ENCODE results near the gene NEDD4. TPM values are rescaled to one million over a fixed set of nuclear protein-coding genes. Genes with fewer than 3 reads are reported as not detected.

The NEDD4 gene
- total and polyA plus RNA-seq, 10 of the 15 experiments (the other 5 are each of a cell fraction or from before 2014, with no cell fraction given), result 1.3 to 7.7 (median 4.4) TPM

DNA sequence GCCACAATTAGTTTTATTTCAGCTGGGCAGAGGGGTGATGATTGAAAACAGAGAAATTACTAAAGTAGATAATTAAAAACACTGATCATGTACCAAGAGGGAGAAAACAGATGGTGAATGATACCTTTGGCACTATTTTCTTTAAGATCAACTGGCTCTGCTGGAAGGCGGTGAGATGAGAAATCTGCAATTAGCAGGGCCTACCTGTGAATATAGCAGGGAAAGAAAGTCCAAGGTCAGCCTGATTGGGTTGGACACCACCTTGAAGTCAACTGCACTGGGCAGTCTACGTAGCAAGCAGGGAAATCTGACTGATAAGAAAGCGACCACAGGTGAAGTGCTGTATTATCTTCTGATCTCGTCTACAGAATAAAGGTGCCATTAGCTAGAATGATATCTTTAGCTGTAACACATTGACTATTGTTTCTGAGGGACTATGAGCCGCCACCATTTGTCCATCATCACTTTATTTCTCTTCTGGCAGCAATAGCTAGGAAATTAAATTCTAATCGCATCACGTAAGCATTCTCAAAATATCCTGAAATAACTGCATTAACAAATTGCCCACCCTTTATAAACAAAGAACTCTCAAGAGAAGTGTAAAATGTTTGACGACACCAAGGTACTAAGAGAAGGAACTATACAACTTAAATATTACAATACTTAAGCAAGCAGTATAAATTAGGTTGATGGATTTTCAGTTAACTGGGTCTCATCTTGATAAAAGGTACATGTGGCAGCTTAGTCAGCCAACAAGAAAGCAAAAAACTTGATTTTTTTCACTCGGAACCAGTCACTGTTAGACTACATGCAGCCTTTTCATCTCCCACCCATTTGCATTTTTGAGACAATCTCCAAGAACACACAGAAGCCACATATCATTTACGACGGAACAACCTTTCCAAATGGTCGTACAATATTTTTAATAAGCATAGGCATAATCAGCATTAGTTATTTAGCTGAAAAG, 1.3 kb downstream of the NEDD4 start:
- no peak for DNase-seq (ENCODE audit: low read depth, low spot score)
- Histone ChIP-seq H3K27ac (ENCODE audit: control insufficient read depth, insufficient read depth) (no peak overlapping the region), H3K4me1 (ENCODE audit: control insufficient read depth, insufficient read depth, low read length) (0 out of 2 replicates have a peak, but pooled peaks cover 3% of the 10 kb centered on the region), H3K79me2 (ENCODE audit: control insufficient read depth, insufficient read depth, low read length) (no peaks in the 10 kb centered on the region), H3K4me2 (ENCODE audit: control insufficient read depth, insufficient read depth) (peak overlapping the region; percentile 79), H4K20me1 (ENCODE audit: control insufficient read depth, insufficient read depth) (no peaks in the 10 kb centered on the region), H3K9ac (ENCODE audit: control insufficient read depth, insufficient read depth, low read length) (peak overlapping the region; percentile 81; the same call in 1 of the 2 replicates), H3K27me3 (replicated peaks in 1 of 2; ENCODE audit: control insufficient read depth in 2 of 2, insufficient read depth in 2 of 2, low read length in 1 of 2) (peaks cover 0 to 2% of the 10 kb centered on the region in 2 experiments; a peak in 2 of 4 replicates), H3K4me3 (peak overlapping the region; percentile 87), H2AFZ (ENCODE audit: control insufficient read depth, low read depth, low read length) (peak overlapping the region; percentile 98), H3K9me3 (replicated peaks; ENCODE audit: control insufficient read depth, insufficient read depth, low read length) (no peaks in the 10 kb centered on the region), H3K36me3 (ENCODE audit: control insufficient read depth in 2 of 2, insufficient read depth in 2 of 2, low read length in 1 of 2) (no peaks in the 10 kb centered on the region; a peak in 1 of 4 replicates)
- FAIRE-seq, result no peak
- ChIA-PET RAD21 (ENCODE audit: unreplicated experiment) (no interaction called here), POLR2A (no interaction called here), SMC1A (ENCODE audit: uncharacterized antibody, unreplicated experiment) (no interaction called here), CTCF (interaction anchor here (1.6 kb wide), 1 partner anchor 74 kb away, joined by 3 read pairs; no protein-coding TSS in a partner anchor)
- ATAC-seq, result no peak
- no TSS peak for BruUV-seq (replicated peaks)
- WGBS (ENCODE audit: insufficient coverage, insufficient replicate concordance, low lambda C conversion rate, missing lambda C conversion rate), result 79% methylated on average over 12 of the region's 12 CpGs
- in situ Hi-C loops (cut with MboI), result no loop called here
- intact Hi-C loops (cut with micrococcal nuclease; ENCODE audit: unreplicated experiment), result loop anchor here (10.0 kb wide), 1 partner anchor 253 kb away; the partner anchor contains the start of gene RFX7
- TF ChIP-seq, protein P1, sequence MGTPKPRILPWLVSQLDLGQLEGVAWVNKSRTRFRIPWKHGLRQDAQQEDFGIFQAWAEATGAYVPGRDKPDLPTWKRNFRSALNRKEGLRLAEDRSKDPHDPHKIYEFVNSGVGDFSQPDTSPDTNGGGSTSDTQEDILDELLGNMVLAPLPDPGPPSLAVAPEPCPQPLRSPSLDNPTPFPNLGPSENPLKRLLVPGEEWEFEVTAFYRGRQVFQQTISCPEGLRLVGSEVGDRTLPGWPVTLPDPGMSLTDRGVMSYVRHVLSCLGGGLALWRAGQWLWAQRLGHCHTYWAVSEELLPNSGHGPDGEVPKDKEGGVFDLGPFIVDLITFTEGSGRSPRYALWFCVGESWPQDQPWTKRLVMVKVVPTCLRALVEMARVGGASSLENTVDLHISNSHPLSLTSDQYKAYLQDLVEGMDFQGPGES (IDR thresholded peaks at IDR 0.05), result no peak
- TF ChIP-seq NBN (IDR thresholded peaks at IDR 0.05) (no peak), MYB (IDR thresholded peaks at IDR 0.05; ENCODE audit: borderline replicate concordance, low read depth, low read length) (no peak), NR2C2 (IDR thresholded peaks at IDR 0.05; ENCODE audit: borderline replicate concordance, control insufficient read depth, insufficient read length, low read depth) (no peak), ETV6 (conservative IDR thresholded peaks at IDR 0.05 in 1 of 2, IDR thresholded peaks at IDR 0.05 in 1 of 2; ENCODE audit: borderline replicate concordance in 1 of 2, low read depth in 1 of 2) (no peak), TCF3 (IDR thresholded peaks at IDR 0.05; ENCODE audit: borderline replicate concordance, insufficient read depth, low read depth, low read length) (no peak), TARDBP (IDR thresholded peaks at IDR 0.05; ENCODE audit: borderline replicate concordance) (no peak), JUNB (IDR thresholded peaks at IDR 0.05) (no peak), CREB1 (IDR thresholded peaks at IDR 0.05; ENCODE audit: low read depth) (no peak), EP300 (IDR thresholded peaks at IDR 0.05; ENCODE audit: borderline replicate concordance in 1 of 2, control insufficient read depth in 1 of 2, low read depth in 2 of 2, low read length in 2 of 2) (no peak), ZZZ3 (IDR thresholded peaks at IDR 0.05; ENCODE audit: control insufficient read depth, insufficient read length, low read depth) (no peak)
- TF ChIP-seq, protein P2, sequence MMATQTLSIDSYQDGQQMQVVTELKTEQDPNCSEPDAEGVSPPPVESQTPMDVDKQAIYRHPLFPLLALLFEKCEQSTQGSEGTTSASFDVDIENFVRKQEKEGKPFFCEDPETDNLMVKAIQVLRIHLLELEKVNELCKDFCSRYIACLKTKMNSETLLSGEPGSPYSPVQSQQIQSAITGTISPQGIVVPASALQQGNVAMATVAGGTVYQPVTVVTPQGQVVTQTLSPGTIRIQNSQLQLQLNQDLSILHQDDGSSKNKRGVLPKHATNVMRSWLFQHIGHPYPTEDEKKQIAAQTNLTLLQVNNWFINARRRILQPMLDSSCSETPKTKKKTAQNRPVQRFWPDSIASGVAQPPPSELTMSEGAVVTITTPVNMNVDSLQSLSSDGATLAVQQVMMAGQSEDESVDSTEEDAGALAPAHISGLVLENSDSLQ (IDR thresholded peaks at IDR 0.05), result no peak
- TF ChIP-seq, protein P3, sequence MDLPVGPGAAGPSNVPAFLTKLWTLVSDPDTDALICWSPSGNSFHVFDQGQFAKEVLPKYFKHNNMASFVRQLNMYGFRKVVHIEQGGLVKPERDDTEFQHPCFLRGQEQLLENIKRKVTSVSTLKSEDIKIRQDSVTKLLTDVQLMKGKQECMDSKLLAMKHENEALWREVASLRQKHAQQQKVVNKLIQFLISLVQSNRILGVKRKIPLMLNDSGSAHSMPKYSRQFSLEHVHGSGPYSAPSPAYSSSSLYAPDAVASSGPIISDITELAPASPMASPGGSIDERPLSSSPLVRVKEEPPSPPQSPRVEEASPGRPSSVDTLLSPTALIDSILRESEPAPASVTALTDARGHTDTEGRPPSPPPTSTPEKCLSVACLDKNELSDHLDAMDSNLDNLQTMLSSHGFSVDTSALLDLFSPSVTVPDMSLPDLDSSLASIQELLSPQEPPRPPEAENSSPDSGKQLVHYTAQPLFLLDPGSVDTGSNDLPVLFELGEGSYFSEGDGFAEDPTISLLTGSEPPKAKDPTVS (IDR thresholded peaks at IDR 0.05; ENCODE audit: low read depth, low read length), result no peak
- TF ChIP-seq, protein P4, sequence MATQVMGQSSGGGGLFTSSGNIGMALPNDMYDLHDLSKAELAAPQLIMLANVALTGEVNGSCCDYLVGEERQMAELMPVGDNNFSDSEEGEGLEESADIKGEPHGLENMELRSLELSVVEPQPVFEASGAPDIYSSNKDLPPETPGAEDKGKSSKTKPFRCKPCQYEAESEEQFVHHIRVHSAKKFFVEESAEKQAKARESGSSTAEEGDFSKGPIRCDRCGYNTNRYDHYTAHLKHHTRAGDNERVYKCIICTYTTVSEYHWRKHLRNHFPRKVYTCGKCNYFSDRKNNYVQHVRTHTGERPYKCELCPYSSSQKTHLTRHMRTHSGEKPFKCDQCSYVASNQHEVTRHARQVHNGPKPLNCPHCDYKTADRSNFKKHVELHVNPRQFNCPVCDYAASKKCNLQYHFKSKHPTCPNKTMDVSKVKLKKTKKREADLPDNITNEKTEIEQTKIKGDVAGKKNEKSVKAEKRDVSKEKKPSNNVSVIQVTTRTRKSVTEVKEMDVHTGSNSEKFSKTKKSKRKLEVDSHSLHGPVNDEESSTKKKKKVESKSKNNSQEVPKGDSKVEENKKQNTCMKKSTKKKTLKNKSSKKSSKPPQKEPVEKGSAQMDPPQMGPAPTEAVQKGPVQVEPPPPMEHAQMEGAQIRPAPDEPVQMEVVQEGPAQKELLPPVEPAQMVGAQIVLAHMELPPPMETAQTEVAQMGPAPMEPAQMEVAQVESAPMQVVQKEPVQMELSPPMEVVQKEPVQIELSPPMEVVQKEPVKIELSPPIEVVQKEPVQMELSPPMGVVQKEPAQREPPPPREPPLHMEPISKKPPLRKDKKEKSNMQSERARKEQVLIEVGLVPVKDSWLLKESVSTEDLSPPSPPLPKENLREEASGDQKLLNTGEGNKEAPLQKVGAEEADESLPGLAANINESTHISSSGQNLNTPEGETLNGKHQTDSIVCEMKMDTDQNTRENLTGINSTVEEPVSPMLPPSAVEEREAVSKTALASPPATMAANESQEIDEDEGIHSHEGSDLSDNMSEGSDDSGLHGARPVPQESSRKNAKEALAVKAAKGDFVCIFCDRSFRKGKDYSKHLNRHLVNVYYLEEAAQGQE (IDR thresholded peaks at IDR 0.05; ENCODE audit: low read depth, low read length), result no peak

Data from GM12878 (cell line).